H1 (cell line): ENCODE data around the gene UIMC1. TPM values are rescaled to one million over a fixed set of nuclear protein-coding genes. Genes with fewer than 3 reads are reported as not detected.
A peak's percentile ranks its signal among the peaks of the same experiment; 100 is the strongest.

Experiments
- CTCF ChIA-PET: fragments of 300-600 bp; sonication (Branson Sonifier 250); formaldehyde crosslinking; loops from one replicate; lab custom pipeline; 2021; ENCODE audit not compliant: partially characterized antibody; lab: Charles Lee
- POLR2A ChIA-PET: fragments of 300-600 bp; sonication (Branson Sonifier 250); formaldehyde crosslinking; loops from one replicate; lab custom pipeline; 2021; ENCODE audit warnings: inconsistent platforms; ENCODE audit not compliant: partially characterized antibody; lab: Charles Lee
- DNase-seq, 2 experiments: peaks; one replicate each; pipeline versions ENCODE4 v3.0.0 to v3.0.0-alpha.2; 2010 to 2022; ENCODE audit warnings: low spot score in 2 of 2, low read depth in 1 of 2, mixed read lengths in 1 of 2
- FAIRE-seq: peaks from 2 replicates; lab custom pipeline; 2011; peaks lifted over from hg19 to GRCh38; lab: Jason Lieb, UNC
- H2AFZ ChIP-seq: 2 replicates; pipeline ENCODE4 v1.8.1; 2012; ENCODE audit warnings: low read length, inconsistent platforms
- H2AK5ac ChIP-seq: 2 replicates; pipeline ENCODE4 v1.6.1; 2013; ENCODE audit warnings: low read depth, low read length
- H2BK120ac ChIP-seq: replicated peaks from 2 replicates; pipeline ENCODE3; 2013; ENCODE audit warnings: low read depth, low read length, inconsistent platforms
- H2BK12ac ChIP-seq: 2 replicates; pipeline ENCODE4 v1.6.1; 2013; ENCODE audit warnings: low read depth, low read length
- H2BK15ac ChIP-seq: 2 replicates; pipeline ENCODE4 v1.6.1; 2013; ENCODE audit warnings: low read length
- H2BK20ac ChIP-seq: 2 replicates; pipeline ENCODE4 v1.6.1; 2013; ENCODE audit warnings: low read length
- H2BK5ac ChIP-seq: 2 replicates; pipeline ENCODE4 v1.6.1; 2013; ENCODE audit warnings: low read depth, low read length
- H3K14ac ChIP-seq: 2 replicates; pipeline ENCODE4 v1.6.1; 2013; ENCODE audit warnings: inconsistent platforms; ENCODE audit not compliant: insufficient read length
- H3K18ac ChIP-seq: 2 replicates; pipeline ENCODE4 v1.6.1; 2013; ENCODE audit warnings: low read length; ENCODE audit errors: extremely low read depth
- H3K23ac ChIP-seq: 2 replicates; pipeline ENCODE4 v1.6.1; 2013; ENCODE audit warnings: inconsistent platforms; ENCODE audit not compliant: insufficient read length
- H3K23me2 ChIP-seq: 2 replicates; pipeline ENCODE4 v1.6.1; 2013; ENCODE audit warnings: low read depth, low read length
- H3K27ac ChIP-seq: 2 replicates; pipeline ENCODE4 v1.6.1; 2011; ENCODE audit warnings: low read depth, low read length, inconsistent platforms
- H3K27me3 ChIP-seq, 4 experiments: replicated peaks in 1 of 4; 1 replicate in 1 of 4; 2 replicates in 3 of 4; pipeline versions ENCODE4 v1.6.1 to v1.8.1; 2011 to 2013; ENCODE audit warnings: low read length in 3 of 4, mild to moderate bottlenecking in 3 of 4, inconsistent platforms in 2 of 4, mixed read lengths in 2 of 4, moderate library complexity in 1 of 4; ENCODE audit not compliant: control insufficient read depth in 3 of 4, insufficient read depth in 3 of 4; ENCODE audit errors: extremely low read depth in 1 of 4
- H3K36me3 ChIP-seq, 4 experiments: 2 replicates each; pipeline versions ENCODE4 v1.6.1 to v1.8.1; 2011 to 2013; ENCODE audit warnings: mild to moderate bottlenecking in 4 of 4, low read length in 3 of 4, moderate library complexity in 2 of 4, control low read depth in 1 of 4, inconsistent platforms in 1 of 4; ENCODE audit not compliant: insufficient read depth in 4 of 4, control insufficient read depth in 2 of 4
- H3K4ac ChIP-seq: replicated peaks from 2 replicates; pipeline ENCODE3; 2013; ENCODE audit warnings: low read length, low read depth, mixed read lengths, inconsistent platforms; ENCODE audit not compliant: insufficient read length
- H3K4me1 ChIP-seq, 4 experiments: replicated peaks in 1 of 4; 1 replicate in 1 of 4; 2 replicates in 3 of 4; pipeline versions ENCODE4 v1.6.1 to v1.8.1; 2011 to 2013; ENCODE audit warnings: low read length in 3 of 4, inconsistent platforms in 2 of 4, mixed read lengths in 1 of 4; ENCODE audit not compliant: insufficient read depth in 4 of 4, control insufficient read depth in 3 of 4
- H3K4me2 ChIP-seq, 2 experiments: 2 replicates each; pipeline versions ENCODE4 v1.6.1 to v1.8.1; 2011 to 2013; ENCODE audit warnings: low read depth in 2 of 2, low read length in 2 of 2, control low read depth in 1 of 2, inconsistent platforms in 1 of 2, mild to moderate bottlenecking in 1 of 2; ENCODE audit not compliant: insufficient read depth in 1 of 2
- H3K4me3 ChIP-seq, 4 experiments: fragments of 200-600, 300-600 bp in 1 of 4; sonication (generic), shearing (Covaris generic), sonication (Bioruptor Twin) in 1 of 4; 2 replicates each; pipeline versions ENCODE4 v1.5.1 to v1.8.1; 2011 to 2016; ENCODE audit warnings: low read length in 4 of 4, low read depth in 3 of 4, control low read depth in 2 of 4, inconsistent platforms in 2 of 4, mild to moderate bottlenecking in 2 of 4, mixed read lengths in 1 of 4, moderate library complexity in 1 of 4; ENCODE audit not compliant: insufficient read depth in 2 of 4; ENCODE audit errors: extremely low read depth in 1 of 4
- H3K56ac ChIP-seq: replicated peaks from 2 replicates; pipeline ENCODE3; 2013; ENCODE audit warnings: low read depth, mild to moderate bottlenecking, mixed read lengths, low read length, inconsistent platforms; ENCODE audit not compliant: insufficient read length
- H3K79me1 ChIP-seq: 2 replicates; pipeline ENCODE4 v1.6.1; 2013; ENCODE audit warnings: low read depth, low read length, control low read depth
- H3K79me2 ChIP-seq, 2 experiments: 2 replicates each; pipeline versions ENCODE4 v1.6.1 to v1.8.1; 2012 to 2013; ENCODE audit warnings: low read length in 2 of 2, mild to moderate bottlenecking in 2 of 2, inconsistent platforms in 1 of 2; ENCODE audit not compliant: insufficient read depth in 2 of 2, control insufficient read depth in 1 of 2
- H3K9ac ChIP-seq, 4 experiments: replicated peaks in 1 of 4; 1 replicate in 1 of 4; 2 replicates in 3 of 4; pipeline versions ENCODE4 v1.6.1 to v1.8.1; 2011 to 2013; ENCODE audit warnings: low read depth in 3 of 4, low read length in 3 of 4, control low read depth in 2 of 4, mild to moderate bottlenecking in 2 of 4, moderate library complexity in 2 of 4, inconsistent platforms in 1 of 4; ENCODE audit errors: extremely low read depth in 1 of 4
- H3K9me3 ChIP-seq, 2 experiments: 2 replicates each; pipeline versions ENCODE4 v1.6.1 to v1.8.1; 2012 to 2013; ENCODE audit warnings: mild to moderate bottlenecking in 2 of 2, moderate library complexity in 2 of 2, control low read depth in 1 of 2, inconsistent platforms in 1 of 2, low read depth in 1 of 2, low read length in 1 of 2, mixed read lengths in 1 of 2; ENCODE audit not compliant: insufficient read depth in 2 of 2
- H4K20me1 ChIP-seq, 2 experiments: replicated peaks in 1 of 2; 2 replicates each; pipeline versions ENCODE3 to v1.8.1; 2011 to 2013; ENCODE audit warnings: inconsistent platforms in 2 of 2, low read length in 2 of 2, mild to moderate bottlenecking in 1 of 2; ENCODE audit not compliant: insufficient read depth in 2 of 2, control insufficient read depth in 1 of 2
- H4K5ac ChIP-seq: 2 replicates; pipeline ENCODE4 v1.6.1; 2013; ENCODE audit warnings: low read length, low read depth, mixed read lengths, inconsistent platforms; ENCODE audit not compliant: insufficient read length
- H4K8ac ChIP-seq: 2 replicates; pipeline ENCODE4 v1.8.0; 2013; ENCODE audit warnings: mild to moderate bottlenecking, moderate library complexity, low read length, inconsistent platforms; ENCODE audit not compliant: insufficient read depth; ENCODE audit errors: extremely low read depth
- H4K91ac ChIP-seq: replicated peaks from 2 replicates; pipeline ENCODE3; 2013; ENCODE audit warnings: low read length, mixed read lengths, inconsistent platforms; ENCODE audit not compliant: insufficient read length
- BRCA1 ChIP-seq: IDR thresholded peaks from 2 replicates; pipeline ENCODE4 v1.6.1; 2012; ENCODE audit warnings: low read depth, low read length, improper control_type of control experiment
- CHD1 ChIP-seq: IDR thresholded peaks from 2 replicates; pipeline ENCODE4 v1.6.1; 2012; ENCODE audit warnings: low read depth, low read length, improper control_type of control experiment
- EGR1 ChIP-seq: IDR thresholded peaks from 2 replicates; pipeline ENCODE4 v1.6.1; 2011; ENCODE audit warnings: low read depth, low read length, borderline replicate concordance
- HDAC2 ChIP-seq, 2 experiments: fragments of 300-600 bp in 1 of 2; sonication (generic) in 1 of 2; IDR thresholded peaks; 2 replicates each; pipeline ENCODE4 v1.6.1; 2011 to 2012; ENCODE audit warnings: low read depth in 2 of 2, low read length in 2 of 2, mild to moderate bottlenecking in 2 of 2, moderate library complexity in 2 of 2, borderline replicate concordance in 1 of 2, inconsistent platforms in 1 of 2
- JUND ChIP-seq: IDR thresholded peaks from 2 replicates; pipeline ENCODE4 v1.6.1; 2011; ENCODE audit warnings: mild to moderate bottlenecking, improper control_type of control experiment, low read length
- POLR2AphosphoS5 ChIP-seq: IDR thresholded peaks from 2 replicates; pipeline ENCODE4 v1.6.1; 2011; ENCODE audit warnings: low read depth, low read length
- RAD21 ChIP-seq, 2 experiments: IDR thresholded peaks in 1 of 2; conservative IDR thresholded peaks in 1 of 2; 2 replicates each; pipeline ENCODE4 v1.6.1; 2011; ENCODE audit warnings: low read depth in 2 of 2, low read length in 2 of 2, improper control_type of control experiment in 1 of 2, inconsistent platforms in 1 of 2, mild to moderate bottlenecking in 1 of 2, moderate library complexity in 1 of 2
- SRF ChIP-seq: IDR thresholded peaks from 2 replicates; pipeline ENCODE4 v1.6.1; 2011; ENCODE audit warnings: mild to moderate bottlenecking, low read depth, low read length, moderate library complexity
- TEAD4 ChIP-seq: IDR thresholded peaks from 2 replicates; pipeline ENCODE4 v1.6.1; 2012; ENCODE audit warnings: low read depth, low read length, inconsistent platforms, mixed read lengths
- WGBS, 2 experiments: shearing (Covaris generic) in 1 of 2; methylation state at CpG; one replicate each; pipeline versions ENCODE4 v1.1.6 to v1.1.7; 2013 to 2015; ENCODE audit warnings: low lambda C conversion rate in 2 of 2, mixed read lengths in 2 of 2, inconsistent platforms in 1 of 2, low coverage in 1 of 2, missing lambda C conversion rate in 1 of 2; ENCODE audit not compliant: insufficient replicate concordance in 2 of 2, insufficient coverage in 1 of 2, insufficient read length in 1 of 2; ENCODE audit errors: extremely low coverage in 1 of 2, missing lambda C conversion rate in 1 of 2; 5-methylcytosine and 5-hydroxymethylcytosine counted together
- polyA plus RNA-seq, 7 experiments: library from polyadenylated mRNA; depleted of rRNA in 3 of 7; stranded (reverse) in 5 of 7; unstranded in 2 of 7; fragments of >200 nt in 5 of 7; fragments of 200-250 nt in 2 of 7; gene quantifications; 1 replicate in 5 of 7; 2 replicates in 1 of 7; 4 replicates in 1 of 7; pipeline versions ENCODE4 v1.2.1 to v1.2.3, GENCODE V29; 2011 to 2013; ENCODE audit warnings: missing spikeins in 2 of 7, mixed read lengths in 2 of 7
- total RNA-seq: library from RNA; stranded (reverse); fragmentation: NEBNext Ultra II Directional; extraction: Animal tissue kit (Norgen Biotek cat#: 25700); gene quantifications from 2 replicates; pipeline ENCODE4 v1.2.1, GENCODE V29; 2021
- TF ChIP-seq, protein P1 (sequence below): IDR thresholded peaks from 2 replicates; pipeline ENCODE4 v1.6.1; 2011; ENCODE audit warnings: low read length, improper control_type of control experiment
- TF ChIP-seq, protein P2 (sequence below): IDR thresholded peaks from 2 replicates; pipeline ENCODE4 v1.6.1; 2012; ENCODE audit warnings: inconsistent platforms

Gene UIMC1
- total and polyA plus RNA-seq, 2 of the 8 experiments (the other 6 are each of a cell fraction or from before 2014, with no cell fraction given): 12.8 to 43.7 TPM

GRCh38 chr5:176887252-176887849 lies 119.2 kb downstream of the UIMC1 start:
- H3K56ac ChIP-seq: no peak overlapping the region
- no peak overlapping the region for H2BK120ac ChIP-seq
- no peak for DNase-seq
- no peak overlapping the region for H4K5ac ChIP-seq
- 91% methylated on average over 28 of the region's 28 CpGs; no CpG with 5 or more reads in 1 of the 2 experiments for WGBS, 2 experiments
- H3K9me3 ChIP-seq: no peaks in the 10 kb centered on the region
- H2BK20ac ChIP-seq: no peak overlapping the region
- H4K20me1 ChIP-seq: no peaks in the 10 kb centered on the region
- no peak overlapping the region for H3K18ac ChIP-seq
- H3K23ac ChIP-seq: no peak overlapping the region
- H3K23me2 ChIP-seq: no peaks in the 10 kb centered on the region
- H3K36me3 ChIP-seq: no peaks in the 10 kb centered on the region
- CTCF ChIA-PET: interaction anchor here (0.6 to 3.8 kb wide), 11 partner anchors 12 to 502 kb away, joined by 3 to 32 read pairs (median 5); partner anchors contain the start of gene HK3
- FAIRE-seq: no peak
- 0 out of 2 replicates have a peak overlapping the region, but pooled peaks have one; percentile 9 for H2AK5ac ChIP-seq
- no peak overlapping the region for H3K27ac ChIP-seq
- H4K8ac ChIP-seq: peak overlapping the region; percentile 9; the same call in 1 of the 2 replicates
- H3K4ac ChIP-seq: no peak overlapping the region
- H2AFZ ChIP-seq: no peak overlapping the region
- H3K79me2 ChIP-seq: no peaks in the 10 kb centered on the region
- H3K27me3 ChIP-seq: no peaks in the 10 kb centered on the region
- H3K9ac ChIP-seq: no peak overlapping the region
- POLR2A ChIA-PET: no interaction called here
- no peaks in the 10 kb centered on the region for H3K79me1 ChIP-seq
- no peak overlapping the region; the same call in 1 of the 2 replicates for H2BK5ac ChIP-seq
- H3K4me3 ChIP-seq: no peak overlapping the region
- no peak overlapping the region for H3K4me2 ChIP-seq
- no peak overlapping the region for H4K91ac ChIP-seq
- H2BK15ac ChIP-seq: no peak overlapping the region; the same call in 1 of the 2 replicates
- no peaks in the 10 kb centered on the region for H3K4me1 ChIP-seq
- H2BK12ac ChIP-seq: no peak overlapping the region
- no peak overlapping the region for H3K14ac ChIP-seq
- TF ChIP-seq RAD21 (IDR thresholded peaks at IDR 0.05 in 1 of 2, conservative IDR thresholded peaks at IDR 0.05 in 1 of 2; ENCODE audit: low read depth in 2 of 2, low read length in 2 of 2) (peak; percentile 58 to 69), TEAD4 (peak; percentile 67), SRF (no peak), BRCA1 (no peak), CHD1 (no peak), POLR2AphosphoS5 (no peak), JUND (no peak), EGR1 (peak; percentile 18; the same call in 1 of the 2 replicates), HDAC2 (IDR thresholded peaks at IDR 0.05; ENCODE audit: borderline replicate concordance in 1 of 2, low read depth in 2 of 2, low read length in 2 of 2) (no peak)
- TF ChIP-seq, protein P1, sequence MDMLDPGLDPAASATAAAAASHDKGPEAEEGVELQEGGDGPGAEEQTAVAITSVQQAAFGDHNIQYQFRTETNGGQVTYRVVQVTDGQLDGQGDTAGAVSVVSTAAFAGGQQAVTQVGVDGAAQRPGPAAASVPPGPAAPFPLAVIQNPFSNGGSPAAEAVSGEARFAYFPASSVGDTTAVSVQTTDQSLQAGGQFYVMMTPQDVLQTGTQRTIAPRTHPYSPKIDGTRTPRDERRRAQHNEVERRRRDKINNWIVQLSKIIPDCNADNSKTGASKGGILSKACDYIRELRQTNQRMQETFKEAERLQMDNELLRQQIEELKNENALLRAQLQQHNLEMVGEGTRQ: no peak
- TF ChIP-seq, protein P2, sequence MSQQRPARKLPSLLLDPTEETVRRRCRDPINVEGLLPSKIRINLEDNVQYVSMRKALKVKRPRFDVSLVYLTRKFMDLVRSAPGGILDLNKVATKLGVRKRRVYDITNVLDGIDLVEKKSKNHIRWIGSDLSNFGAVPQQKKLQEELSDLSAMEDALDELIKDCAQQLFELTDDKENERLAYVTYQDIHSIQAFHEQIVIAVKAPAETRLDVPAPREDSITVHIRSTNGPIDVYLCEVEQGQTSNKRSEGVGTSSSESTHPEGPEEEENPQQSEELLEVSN: no peak
